Stimulated activated CD4-positive, alpha-beta T cell treated with anti-CD3 and anti-CD28 coated beads, Interleukin-15, amount 100 ng/mL, for 1 hour (primary cell): ENCODE results near the gene HDAC11.
"Not testable (repeated sequence)": the region's sequence is repeated elsewhere in the genome, so short reads cannot be mapped to it uniquely, and the experiment has no call there.

Experiments
- DNase-seq, 2 donors: peaks; one replicate each; pipeline ENCODE4 v3.0.0-alpha.2; 2020; ENCODE audit warnings: low read depth in 1 of 2, low spot score in 1 of 2

HDAC11 gene

DNA sequence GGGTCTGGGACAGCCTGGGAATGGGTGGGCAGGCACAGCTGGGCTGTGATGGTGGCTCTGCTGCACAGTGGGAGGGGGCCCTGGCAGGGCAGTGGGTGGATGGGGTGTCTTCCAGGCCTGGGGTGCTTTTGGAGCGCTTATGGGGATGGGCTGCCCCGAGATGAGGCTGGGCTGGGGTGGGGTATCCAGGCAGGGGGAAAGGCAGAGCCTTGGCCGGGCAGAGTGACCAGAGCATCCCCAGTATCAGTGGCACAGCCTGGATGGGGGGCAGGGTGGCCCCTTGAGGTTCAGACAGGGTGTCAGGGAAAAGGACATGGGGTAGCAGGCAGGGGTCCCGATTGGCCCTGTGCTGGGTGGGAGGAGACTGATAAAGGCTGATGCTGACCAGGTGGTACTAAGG lies 26.6 kb downstream of the HDAC11 start:
- DNase-seq: no peak

DNA sequence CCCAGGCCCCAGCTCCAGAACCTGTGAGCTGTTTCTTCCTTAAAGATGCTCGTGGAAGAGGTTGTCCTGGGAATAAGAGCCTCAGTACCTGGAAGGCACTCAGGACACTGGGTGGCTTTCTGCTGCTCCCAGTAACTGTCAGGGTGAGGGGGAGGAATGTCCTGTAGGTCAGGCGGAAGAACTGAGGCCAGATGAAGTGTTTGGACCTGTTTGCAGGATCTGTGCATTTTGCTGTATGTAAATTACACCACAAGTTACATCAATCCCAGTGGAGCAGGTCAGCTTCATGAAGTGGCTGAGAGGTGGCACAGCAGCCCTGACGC lies 27.1 kb downstream of the HDAC11 start:
- no peak for DNase-seq

DNA sequence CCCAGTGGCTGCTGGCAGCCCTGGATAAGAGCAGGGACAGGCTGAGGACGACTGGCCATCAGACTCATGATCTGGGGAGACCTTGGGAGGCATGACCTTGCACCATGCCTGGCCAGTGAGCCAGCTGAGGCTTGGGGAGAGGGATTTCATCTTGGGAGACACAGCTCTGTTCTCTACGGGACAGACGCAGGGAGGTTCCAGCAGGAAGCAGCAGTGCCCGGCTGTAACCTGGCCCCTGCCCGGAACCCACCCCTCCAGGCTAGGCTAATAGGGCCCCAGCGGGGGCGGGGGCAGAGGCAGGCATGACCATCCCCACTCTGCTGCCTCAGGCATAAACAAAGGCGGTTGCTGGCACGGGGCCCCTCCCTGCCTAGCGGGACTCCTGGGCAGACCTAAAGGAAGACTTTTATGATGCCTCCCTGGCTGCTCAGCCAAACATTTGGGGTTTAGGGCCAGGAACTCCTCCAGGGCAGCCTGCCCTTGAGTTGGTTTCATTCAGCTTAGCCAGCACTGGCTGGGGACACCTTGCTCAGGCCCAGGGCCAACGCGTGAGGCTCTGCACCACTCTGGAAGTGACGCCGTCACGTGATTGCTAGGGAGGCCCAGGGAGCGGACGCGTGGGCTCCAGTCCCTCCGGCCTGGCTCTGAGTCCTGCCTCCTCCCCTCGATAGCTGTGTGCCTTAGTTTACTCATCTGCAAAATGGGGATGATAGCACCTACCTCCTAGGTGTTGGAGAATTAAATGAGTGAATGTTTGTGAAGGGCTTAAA lies 27.6 kb downstream of the HDAC11 start:
- no peak for DNase-seq

DNA sequence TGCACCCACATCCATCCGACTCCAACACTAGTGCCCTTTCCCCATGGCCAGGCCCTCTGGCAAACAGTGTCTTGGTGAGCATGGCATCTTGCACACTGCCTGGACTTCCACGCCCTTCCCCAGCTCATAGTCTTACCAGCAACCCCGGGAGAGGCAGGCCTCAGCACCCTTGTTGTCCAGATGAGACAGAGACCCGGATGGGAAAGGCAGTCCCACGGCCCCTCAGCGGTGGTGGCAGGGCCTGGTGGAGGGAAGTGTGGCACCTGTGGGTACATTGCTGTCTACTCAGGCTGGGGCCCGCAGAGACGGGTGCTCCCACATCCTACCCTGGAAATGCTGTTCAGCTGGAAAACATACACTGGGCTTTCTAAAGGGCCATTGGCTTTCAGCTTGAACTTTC lies 28.4 kb downstream of the HDAC11 start:
- no peak for DNase-seq

DNA sequence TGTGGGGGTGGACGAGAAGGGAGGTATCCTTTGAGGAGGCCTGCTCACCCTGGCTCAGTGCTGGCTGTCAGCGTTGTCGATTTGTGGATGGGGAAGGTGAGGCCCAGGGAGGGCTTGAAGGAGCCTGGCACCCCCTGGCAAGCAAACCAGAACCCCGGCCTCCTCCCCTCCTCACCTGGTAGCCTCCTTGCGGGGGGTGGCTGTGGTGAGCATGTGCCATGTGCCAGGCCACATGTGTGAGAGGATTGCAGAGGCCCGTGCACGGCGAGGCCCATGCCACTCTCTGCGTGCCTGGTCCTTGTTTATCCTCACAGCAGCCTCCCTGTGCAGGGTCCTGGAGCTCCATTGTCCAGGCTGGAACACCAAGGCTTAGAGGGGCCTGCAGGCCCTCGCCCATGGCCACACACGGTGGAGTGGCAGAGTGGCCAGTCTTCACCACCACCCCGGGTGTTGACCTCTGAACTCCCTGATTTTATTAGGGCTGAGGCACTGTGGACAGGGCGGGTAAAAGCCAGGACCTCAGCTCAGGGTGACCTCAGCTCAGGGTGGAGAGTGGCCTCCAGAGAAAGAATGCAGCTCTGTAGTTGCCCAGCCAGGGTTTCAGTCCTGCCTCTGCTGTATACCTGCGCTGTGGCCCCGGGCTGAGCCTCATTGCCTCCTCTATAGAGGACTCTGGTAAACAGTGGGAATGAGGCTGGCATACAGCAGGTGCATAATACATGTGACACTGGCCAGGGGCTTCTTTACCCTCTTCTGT lies 29.1 kb downstream of the HDAC11 start:
- DNase-seq: no peak

DNA sequence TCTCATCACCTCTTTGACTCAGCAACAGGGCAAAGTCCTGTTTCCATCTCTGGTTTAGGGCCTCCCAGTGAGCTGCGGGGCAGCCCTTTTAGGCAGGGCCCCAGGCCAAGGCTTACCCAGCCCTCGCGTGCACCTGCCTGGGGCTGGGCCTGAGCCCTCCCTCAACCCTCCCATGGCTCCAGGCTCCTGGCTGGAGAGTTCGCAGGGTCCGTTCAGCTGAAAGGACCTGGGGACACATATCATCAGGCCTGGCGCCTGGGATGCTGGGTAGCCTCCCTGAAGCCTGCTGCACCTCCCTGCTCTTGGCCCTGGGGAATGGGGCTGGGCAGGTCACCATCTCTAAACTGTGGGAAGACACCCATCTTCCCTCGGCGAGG lies 29.7 kb downstream of the HDAC11 start:
- no peak for DNase-seq

DNA sequence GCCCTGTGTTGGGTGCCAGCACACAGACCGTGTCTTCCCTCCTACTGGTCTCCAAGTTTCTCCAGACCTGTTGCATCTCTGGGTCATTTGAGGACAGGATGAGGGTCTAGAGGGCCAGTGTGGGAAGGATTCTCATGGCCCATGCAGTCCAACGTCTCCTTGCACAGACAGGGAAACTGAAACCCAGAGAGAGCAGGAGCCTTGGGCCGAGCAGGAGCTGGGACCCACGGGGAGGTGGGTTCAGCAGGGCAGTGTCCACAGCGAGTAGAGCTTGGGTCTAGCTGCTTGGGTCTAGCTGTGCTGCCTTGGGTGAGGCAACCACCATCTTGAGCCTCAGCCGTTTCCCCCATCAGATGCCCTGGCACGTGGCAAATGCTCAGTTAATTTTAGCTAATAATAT lies 32.3 kb downstream of the HDAC11 start:
- no peak for DNase-seq

DNA sequence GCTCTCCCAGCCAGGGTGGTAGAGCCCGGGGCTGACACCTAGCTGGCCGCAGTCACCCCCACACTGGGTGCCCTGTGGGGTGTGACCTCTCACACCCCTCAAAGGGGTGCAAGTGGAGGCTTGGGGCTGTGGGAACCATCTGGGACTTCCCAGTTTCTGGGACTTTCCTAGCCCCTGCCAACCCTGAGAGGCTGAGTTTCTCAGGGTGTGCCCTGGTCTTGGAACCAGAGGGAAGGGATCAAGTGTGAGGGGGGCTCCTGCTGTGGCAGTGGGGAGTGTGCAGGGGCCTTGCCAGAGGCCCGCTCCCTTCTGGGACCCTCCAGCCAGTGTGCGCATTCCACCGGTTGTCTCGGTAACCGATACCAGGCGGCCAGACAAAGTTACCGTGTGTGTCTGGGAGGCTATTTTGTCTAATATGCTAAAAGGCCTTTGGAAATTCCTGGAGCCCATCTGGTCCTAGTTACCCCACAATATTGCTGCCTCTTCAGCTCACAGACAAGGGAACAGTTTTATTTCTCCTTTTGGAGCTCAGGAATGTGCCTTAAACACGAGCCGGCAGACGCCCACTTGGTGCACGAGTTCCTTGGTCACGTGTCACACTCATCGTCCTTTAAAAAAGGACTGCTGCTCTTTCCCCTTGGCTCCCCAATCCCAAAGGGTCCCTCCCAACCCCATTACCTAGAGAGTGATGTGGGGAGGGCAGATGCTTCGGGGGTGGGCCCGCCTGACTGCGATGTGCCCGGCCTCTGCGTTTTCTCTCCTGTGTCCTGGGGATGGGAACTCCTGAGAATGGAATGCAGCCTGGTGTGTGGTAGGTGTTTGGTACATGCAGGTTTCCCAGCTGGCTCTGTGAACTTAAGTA lies 33.2 kb downstream of the HDAC11 start:
- DNase-seq: no peak

DNA sequence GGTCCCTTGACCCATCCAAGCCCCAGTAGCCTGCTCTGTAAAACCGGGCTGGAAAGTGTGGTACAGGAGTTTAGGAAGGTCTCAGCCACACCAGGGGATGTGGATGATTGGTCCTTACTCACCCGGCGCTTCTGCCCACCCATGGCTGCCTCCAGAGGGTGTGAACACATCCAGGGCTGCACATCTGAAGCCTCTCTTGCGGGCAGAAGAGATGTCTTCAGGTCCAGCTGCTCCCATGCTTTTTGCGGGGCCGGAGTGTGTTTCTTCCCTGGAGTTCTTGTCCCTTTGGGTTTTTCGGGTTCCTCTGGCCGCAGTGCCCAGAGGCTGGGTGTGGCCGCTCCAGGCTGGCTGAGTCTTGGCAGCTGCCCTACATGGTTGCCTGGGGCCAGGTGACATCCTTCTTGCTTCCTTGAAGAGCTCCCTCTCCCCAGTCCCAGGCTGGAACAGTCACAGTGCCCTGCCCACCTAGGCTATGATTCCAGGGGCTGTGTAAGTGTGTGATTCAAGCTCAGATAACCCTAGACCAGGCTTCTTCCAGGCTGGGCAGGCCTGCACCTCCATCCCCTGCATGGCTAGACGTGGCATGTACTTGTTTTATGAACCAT lies 33.9 kb downstream of the HDAC11 start:
- no peak for DNase-seq

DNA sequence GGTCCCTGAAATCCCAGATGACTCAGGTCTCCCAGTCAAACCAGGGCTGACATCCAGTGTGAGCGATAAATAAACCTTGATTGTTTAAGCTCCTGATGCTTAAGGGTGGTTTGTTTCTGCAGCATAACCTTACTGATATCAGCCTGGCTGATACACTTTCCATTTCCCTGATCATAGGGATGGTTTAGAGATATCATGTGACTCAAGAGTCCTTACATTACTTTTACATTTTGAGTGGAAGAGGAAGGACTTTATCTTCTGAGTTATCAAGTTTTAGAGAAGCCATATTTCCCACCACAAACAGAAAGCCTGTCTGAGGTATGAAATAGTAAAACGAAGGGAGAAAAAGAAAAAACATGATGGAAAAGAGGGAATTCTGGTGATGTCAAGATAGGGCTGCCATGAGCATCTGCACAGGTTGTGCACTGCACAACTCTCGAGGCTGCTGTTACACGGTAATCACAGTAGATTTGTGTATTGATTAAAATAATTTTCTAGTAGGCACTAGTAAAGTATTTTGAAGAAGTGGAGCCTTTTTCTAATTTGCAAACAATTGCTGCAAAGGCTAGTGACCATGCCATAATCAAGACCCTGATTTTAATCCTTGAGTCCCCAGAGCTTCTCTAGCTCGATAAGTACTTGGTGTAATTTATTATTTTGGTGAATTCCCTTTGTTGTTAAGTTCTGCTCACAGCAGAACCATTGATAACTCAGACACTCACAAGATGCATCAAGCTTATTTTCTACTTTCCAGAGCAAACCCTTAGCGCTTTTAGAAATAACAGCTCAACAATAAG lies 34.7 kb downstream of the HDAC11 start:
- no peak for DNase-seq

DNA sequence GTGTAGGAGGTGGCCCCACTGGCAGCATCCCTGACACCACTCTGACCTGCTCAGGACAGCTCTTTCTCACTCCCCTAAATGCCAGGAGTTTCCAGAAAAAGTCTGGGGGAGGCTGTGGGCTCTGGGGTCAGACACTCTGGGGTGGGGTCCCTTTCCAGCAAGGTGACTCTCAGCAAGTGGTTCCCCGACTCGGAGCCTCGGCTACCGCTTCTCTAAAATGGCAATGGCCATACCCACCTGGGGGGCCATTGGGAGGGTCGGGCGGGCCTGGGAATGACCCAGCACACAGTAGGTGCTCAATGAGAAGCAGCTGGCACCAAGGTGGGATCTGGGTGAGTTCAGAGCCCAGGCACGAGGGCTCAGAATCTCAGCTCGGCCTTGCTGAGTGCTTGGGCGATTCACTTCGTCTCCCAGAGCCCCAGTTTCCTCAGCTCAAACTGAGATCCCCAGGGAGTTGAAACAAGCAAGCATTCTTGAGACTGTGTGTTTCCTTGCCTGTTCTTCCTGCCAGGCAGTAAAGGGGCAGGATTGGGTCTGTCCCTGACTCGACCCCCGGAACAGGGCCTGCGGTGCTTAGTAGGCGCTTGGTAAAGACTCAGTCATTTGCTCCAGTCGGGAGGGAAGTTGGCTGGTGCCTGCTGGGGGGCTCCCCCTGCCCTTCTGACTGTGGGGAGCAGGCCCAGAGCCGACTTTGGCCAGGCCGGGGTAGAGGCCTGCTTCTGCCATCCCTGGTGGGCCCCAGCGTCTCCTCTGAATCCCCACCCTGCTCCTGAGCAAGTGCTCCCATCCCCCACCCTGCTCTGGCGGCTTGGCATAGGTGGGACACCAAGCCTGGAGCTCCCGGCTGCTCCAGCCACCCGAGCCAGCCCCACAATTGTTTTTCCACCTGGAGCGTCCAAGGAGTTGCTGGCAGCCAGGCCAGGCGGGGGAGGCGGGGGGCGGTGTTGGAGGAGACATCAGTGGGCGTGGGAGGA lies 36.0 kb downstream of the HDAC11 start:
- no peak for DNase-seq

DNA sequence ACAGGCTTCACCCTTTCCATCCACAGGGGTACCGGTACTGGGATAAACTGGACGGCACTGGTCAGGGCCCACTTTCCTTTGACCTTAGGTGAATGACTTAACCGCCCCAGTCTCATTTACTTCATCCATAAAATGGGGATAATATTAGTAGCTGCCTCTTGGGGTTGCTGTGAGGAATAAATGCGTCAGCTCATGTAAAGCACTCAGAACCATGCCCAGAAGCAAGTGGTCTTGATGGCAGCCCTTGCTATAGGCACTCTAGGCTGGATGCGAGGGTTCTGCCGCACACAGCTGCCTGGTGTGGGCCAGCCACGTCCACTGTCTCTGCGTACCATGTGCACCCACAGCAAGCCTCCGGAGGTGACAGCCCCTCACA lies 36.6 kb downstream of the HDAC11 start:
- no peak for DNase-seq

DNA sequence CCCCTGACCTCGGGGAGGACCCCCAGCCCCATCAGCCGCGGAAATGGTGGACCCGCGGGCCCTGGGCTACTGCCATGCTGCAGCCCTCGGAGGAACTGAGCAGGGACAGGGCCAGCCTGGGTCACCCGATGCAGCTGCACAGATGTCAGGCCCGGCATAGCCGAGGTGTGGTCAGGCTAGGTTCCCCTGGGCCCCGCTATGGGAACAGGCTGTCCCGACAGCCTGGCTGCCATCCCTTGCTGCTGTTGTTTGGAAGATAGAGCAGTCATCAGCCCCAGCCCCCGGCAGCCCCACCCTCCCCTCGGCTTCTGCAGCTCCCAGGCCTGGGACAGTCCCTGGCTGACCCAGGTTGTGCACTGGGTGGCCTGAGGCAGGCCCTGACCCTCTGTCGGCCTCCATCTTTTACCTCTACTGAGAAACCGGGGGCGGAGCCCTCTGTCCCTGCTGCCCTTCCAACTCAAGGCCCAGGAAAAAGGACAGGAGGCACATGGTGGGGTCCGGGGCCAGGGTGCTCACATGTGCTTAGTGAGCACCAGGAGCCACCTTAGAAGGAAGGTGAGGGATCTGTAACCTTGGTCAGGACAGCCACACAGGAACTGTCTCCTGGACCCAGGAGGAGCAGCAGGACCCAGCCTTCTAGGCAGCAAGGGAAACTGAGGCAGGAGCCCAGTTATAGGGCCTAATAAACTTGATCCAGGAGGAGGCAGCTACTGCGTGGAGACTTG lies 37.3 kb downstream of the HDAC11 start:
- no peak for DNase-seq

DNA sequence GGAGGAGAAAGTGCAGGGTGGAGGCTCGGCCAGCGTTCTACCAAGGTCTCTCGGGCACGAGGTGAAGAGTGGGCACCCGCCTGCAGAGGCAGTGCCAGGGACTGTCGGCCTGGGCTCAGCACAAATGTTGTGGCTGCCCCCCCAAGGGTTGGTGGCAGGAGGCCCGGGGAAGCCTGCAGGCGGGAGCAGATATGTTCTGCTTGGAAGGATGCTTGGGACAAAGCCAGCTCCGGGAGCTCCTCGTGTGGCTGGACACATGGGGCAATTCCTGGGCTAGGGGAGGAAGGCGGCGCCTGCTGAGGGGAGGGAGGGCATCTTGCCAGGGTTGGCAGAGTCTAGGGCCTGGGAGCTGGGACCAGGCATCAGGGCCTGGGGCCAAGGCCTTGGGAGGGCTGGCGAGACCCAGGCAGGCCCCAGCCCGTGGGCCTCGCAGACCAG lies 38.4 kb downstream of the HDAC11 start:
- DNase-seq: no peak

DNA sequence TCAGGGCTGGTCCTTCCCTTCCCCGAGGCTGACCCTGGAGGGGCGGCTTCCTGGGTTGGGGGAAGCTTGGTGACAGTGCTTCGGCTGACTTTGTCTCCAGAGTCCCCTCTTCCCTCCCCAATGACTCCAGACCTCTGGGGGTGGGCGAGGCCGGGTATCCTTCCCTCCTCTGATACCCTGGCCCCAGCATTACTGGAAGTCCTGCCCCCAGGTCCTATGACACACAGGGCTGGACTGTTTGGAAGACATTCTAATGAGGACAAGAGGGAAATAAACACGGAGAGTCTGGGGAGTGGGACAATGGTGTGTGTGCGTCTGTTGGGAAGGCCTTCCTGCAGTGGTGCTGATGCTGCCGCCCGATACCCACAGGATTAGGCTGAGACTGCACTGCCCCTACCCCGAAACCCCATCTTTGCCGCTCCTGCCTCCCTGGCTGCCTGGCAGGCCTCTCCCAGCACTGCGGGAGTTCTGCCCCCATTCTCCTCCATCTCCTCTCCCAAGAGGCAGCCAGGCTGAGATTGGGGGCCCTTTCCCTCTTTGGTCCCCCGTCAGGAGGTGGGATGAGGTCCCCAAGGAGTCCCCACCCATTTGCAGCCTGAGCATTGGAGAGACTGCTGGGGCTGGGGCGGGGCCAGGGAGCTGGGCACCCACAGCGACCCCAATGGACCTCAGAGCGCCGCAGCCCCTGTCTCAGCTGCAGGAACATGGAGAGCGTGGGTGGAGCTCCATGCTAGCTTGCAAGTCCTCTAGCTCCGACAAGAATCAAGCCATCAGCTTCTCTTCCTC lies 39.1 kb downstream of the HDAC11 start:
- DNase-seq: no peak

DNA sequence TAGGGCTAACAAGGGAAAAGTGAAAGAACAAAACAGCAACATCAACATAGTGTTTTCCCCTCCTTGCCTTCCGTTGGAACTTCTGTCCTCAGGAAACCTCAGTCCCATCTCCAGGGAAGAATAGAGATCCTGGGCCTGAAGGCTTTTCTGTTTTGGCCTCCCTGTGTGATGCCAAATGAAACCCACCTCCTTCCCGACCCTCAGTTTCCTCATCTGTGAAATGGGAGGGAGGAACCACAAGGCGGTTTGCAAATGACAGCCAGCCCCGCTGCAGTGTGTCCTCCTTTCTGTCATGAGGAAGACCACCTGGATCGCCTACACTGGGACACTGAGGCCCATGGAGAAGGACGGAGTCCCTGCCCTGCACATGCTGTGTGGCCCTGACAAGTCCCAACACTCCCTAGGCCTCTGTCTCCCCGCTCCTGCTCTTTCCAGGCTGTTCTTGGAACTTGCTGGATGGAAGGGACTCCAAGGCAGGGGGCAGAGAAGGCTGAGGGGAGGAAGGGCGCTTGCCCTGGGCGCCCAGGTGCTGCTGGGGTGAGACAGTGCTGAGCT lies 40.3 kb downstream of the HDAC11 start:
- no peak for DNase-seq

DNA sequence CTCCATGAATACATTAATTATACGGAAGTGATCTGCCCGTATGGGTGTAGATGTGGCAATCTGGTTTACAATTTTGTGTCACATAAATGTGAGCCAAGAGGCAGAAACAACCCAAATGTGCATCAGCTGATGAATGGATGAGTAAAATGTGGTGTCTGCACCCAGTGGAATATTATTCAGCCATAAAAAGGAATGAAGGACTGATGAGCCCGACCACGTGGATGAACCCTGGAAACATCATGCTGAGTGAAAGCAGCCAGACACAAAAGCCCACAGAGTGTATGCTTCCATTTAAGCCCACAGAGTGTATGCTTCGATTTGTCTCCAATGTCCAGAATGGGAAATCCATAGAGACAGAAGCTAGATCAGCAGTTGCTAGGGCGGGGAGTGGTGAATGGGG lies 41.2 kb downstream of the HDAC11 start:
- DNase-seq: no peak

DNA sequence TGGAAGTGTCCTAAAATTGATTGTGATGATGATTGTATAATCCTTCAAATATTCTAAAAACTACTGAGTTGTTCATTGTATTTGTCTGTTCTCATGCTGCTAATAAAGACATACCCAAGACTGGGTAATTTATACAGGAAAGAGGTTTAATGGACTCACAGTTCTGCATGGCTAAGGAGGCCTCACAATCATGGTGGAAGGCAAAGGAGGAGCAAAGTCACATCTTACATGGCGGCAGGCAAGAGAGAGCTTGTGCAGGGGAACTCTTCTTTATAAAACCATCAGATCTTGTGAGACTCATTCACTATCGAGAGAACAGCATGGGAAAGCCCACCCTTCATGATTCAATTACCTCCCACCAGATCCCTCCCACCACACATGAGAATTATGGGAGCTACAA lies 41.6 kb downstream of the HDAC11 start:
- DNase-seq: not testable (repeated sequence)
